ENCODE data around the gene C2orf69. TPM values are rescaled to one million over a fixed set of nuclear protein-coding genes. Genes with fewer than 3 reads are reported as not detected.

The C2orf69 gene
- total and polyA plus RNA-seq, 7 donors, result 8.0 to 21.6 (median 13.0) TPM

DNA sequence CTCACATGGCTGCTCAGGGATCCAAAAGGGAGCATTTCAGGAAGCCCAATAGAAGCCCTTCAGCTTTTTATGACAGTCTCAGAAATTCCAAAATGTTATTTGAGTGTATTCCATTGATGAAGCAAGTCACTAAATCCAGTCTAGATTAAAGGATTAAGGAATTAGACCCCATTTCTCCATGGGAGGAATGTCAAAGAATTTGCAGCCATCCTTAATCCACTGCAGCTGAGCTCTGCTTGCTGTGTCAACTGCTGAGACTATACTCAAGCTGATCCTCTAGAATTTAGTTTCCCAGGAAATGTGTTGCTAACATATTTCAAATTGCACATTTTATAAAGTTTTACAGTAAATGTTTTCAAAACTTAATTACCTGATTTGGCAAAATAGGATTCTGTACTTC lies 28.4 kb upstream of the C2orf69 start:
- no peak overlapping the region for H3K4me3 ChIP-seq
- no peak for TF ChIP-seq CTCF (IDR thresholded peaks at IDR 0.05)
- no peaks in the 10 kb centered on the region for H3K36me3 ChIP-seq (ENCODE audit: insufficient read depth in 1 of 2, low read depth in 1 of 2)
- DNase-seq (no peak), ATAC-seq (no peak)
- H3K9me3 ChIP-seq, result no peaks in the 10 kb centered on the region
- no peaks in the 10 kb centered on the region for H3K27me3 ChIP-seq (ENCODE audit: insufficient read depth in 3 of 3, low read length in 2 of 3)
- no peak overlapping the region for H3K27ac ChIP-seq
- H3K4me1 ChIP-seq, result no peaks in the 10 kb centered on the region
- intact Hi-C loops (cut with DNase I), result no loop called here

DNA sequence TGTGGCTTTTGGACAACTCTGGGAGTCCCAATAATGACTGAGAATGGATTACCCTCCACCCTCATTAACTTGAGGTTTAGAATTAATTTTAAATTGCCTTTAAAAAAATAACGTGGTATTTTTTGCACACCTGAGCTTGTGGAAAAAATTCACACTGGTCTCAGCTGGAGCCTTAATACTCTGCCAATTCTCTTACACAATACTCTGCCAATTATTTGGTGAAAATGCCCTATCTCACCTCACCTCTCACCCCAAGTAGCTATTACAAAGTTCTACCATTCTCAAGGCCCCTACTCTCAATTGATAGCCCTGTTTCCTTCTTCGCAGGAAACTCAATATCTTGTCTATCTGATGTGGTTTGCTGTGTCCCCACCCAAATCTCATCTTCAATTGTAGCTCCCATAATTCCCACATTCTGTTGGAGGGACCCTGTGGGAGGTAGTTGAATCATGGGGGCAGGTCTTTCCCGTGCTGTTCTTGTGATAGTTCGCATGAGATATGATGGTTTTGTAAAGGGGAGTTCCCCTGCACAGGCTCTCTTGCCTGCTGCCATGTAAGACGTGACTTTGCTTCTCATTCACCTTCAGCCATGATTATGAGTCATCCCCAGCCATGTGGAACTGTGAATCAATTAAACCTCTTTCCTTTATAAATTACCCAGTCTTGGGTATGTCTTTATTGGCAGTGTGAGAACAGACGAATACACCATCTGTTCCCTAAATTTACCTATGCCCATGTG lies 27.4 kb upstream of the C2orf69 start:
- Histone ChIP-seq H3K27me3 (ENCODE audit: insufficient read depth in 3 of 3, low read length in 2 of 3) (no peaks in the 10 kb centered on the region), H3K36me3 (ENCODE audit: insufficient read depth in 1 of 2, low read depth in 1 of 2) (no peaks in the 10 kb centered on the region), H3K27ac (no peak overlapping the region), H3K9me3 (no peaks in the 10 kb centered on the region), H3K4me1 (no peaks in the 10 kb centered on the region), H3K4me3 (no peak overlapping the region)
- ATAC-seq, result no peak
- intact Hi-C loops (cut with DNase I), result no loop called here
- 83 to 91% (median 86%) methylated on average over 6 of the region's 6 CpGs for WGBS, 3 donors
- TF ChIP-seq CTCF (IDR thresholded peaks at IDR 0.05), result no peak
- DNase-seq, result no peak

- H3K36me3 ChIP-seq (ENCODE audit: insufficient read depth in 1 of 2, low read depth in 1 of 2), result peaks cover 0 to 2% of the 10 kb centered on the region in 2 donors
- no peak overlapping the region for H3K4me3 ChIP-seq
- DNase-seq (no peak), ATAC-seq (no peak)
- intact Hi-C loops (cut with DNase I), result no loop called here
- H3K9me3 ChIP-seq, result no peaks in the 10 kb centered on the region
- H3K27me3 ChIP-seq (ENCODE audit: insufficient read depth in 3 of 3, low read length in 2 of 3), result no peaks in the 10 kb centered on the region
- no peak for TF ChIP-seq CTCF (IDR thresholded peaks at IDR 0.05)
- WGBS, 3 donors, result 51 to 59% (median 57%) methylated on average over 3 of the region's 3 CpGs
- no peaks in the 10 kb centered on the region for H3K4me1 ChIP-seq
- no peak overlapping the region for H3K27ac ChIP-seq
These were observed 15.7 kb upstream of the C2orf69 start for GRCh38 chr2:199895406-199895805.

DNA sequence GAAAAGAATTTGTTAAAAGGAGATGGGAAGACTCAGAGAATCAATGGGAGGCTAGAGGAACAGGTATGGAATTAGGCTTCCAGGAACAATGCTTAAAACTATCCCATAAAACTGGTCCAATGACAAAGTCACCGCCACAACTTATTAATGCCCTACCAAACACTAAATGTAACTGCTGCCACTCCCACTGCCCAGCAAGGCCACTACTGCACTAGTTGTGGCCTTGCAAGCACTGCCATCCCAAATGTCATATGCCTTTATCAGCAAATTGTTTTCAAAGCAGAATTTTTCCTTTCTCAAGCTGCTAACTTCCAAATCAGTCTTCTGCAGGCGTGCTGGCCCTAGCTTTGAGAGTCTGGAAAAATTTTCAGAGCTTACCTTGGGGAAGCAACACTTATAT lies 14.5 kb upstream of the C2orf69 start:
- intact Hi-C loops (cut with DNase I), result no loop called here
- DNase-seq (no peak), ATAC-seq (no peak)
- Histone ChIP-seq H3K36me3 (ENCODE audit: insufficient read depth in 1 of 2, low read depth in 1 of 2) (peaks cover 0 to 2% of the 10 kb centered on the region in 2 donors), H3K27me3 (ENCODE audit: insufficient read depth in 3 of 3, low read length in 2 of 3) (no peaks in the 10 kb centered on the region), H3K9me3 (no peaks in the 10 kb centered on the region), H3K27ac (no peak overlapping the region), H3K4me3 (no peak overlapping the region), H3K4me1 (no peaks in the 10 kb centered on the region)
- TF ChIP-seq CTCF (IDR thresholded peaks at IDR 0.05), result no peak
- 87 to 92% (median 88%) methylated on average over 2 of the region's 2 CpGs for WGBS, 3 donors

DNA sequence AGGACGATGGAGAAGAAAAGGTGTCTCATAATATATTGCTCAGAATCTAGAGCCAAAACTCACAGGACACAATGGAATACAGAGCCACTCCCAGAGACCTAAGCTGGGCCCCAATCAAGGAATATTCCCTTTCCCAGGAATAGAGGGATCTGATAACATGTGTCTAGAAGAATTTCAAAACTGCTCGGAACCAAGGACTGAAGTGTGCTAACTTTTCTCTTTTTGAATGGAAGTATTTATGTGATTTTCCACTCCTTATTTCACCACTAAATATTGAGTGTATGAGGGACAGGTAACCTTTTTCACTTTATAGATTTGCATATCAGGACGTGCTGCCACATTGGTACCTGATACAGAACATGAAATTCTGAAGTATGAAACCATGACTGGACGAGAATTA lies 9.2 kb upstream of the C2orf69 start:
- no peak overlapping the region for H3K27ac ChIP-seq
- H3K27me3 ChIP-seq (ENCODE audit: insufficient read depth in 3 of 3, low read length in 2 of 3), result no peaks in the 10 kb centered on the region
- WGBS, 3 donors, result 86 to 90% (median 87%) methylated on average over 4 of the region's 4 CpGs
- TF ChIP-seq CTCF (IDR thresholded peaks at IDR 0.05), result no peak
- H3K9me3 ChIP-seq, result no peaks in the 10 kb centered on the region
- DNase-seq (no peak), ATAC-seq (no peak)
- H3K36me3 ChIP-seq (ENCODE audit: insufficient read depth in 1 of 2, low read depth in 1 of 2), result no peaks in the 10 kb centered on the region
- H3K4me1 ChIP-seq, result no peaks in the 10 kb centered on the region
- intact Hi-C loops (cut with DNase I), result no loop called here
- no peak overlapping the region for H3K4me3 ChIP-seq
